ENCODE data around the gene FCHSD2. TPM values are rescaled to one million over a fixed set of nuclear protein-coding genes. Genes with fewer than 3 reads are reported as not detected.
"Not testable (repeated sequence)": the region's sequence is repeated elsewhere in the genome, so short reads cannot be mapped to it uniquely, and the experiment has no call there.

The FCHSD2 gene
- total RNA-seq, 1 experiment from 2014 or later = 4.1 TPM

DNA sequence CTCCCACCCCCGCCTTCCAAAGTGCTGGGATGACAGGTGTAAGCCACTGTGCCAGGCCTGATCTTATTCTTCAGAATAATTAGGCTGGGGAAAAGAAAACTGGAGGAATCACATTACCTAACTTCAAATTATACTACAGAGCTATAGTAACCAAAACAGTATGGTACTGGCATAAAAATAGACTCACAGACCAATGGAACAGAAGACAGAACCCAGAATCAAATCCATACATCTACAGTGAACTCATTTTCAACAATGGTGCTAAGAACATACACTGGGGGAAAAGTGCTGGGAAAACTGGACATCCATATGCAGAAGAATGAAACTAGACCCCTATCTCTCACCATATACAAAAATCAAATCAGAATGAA is 165.6 kb downstream of the FCHSD2 start:
- DNase-seq (ENCODE audit: extremely low read depth, low read depth) = not testable (repeated sequence)

GRCh38 chr11:72975778-72976521 is 166.2 kb downstream of the FCHSD2 start:
- no peak for DNase-seq (ENCODE audit: extremely low read depth, low read depth)

DNA sequence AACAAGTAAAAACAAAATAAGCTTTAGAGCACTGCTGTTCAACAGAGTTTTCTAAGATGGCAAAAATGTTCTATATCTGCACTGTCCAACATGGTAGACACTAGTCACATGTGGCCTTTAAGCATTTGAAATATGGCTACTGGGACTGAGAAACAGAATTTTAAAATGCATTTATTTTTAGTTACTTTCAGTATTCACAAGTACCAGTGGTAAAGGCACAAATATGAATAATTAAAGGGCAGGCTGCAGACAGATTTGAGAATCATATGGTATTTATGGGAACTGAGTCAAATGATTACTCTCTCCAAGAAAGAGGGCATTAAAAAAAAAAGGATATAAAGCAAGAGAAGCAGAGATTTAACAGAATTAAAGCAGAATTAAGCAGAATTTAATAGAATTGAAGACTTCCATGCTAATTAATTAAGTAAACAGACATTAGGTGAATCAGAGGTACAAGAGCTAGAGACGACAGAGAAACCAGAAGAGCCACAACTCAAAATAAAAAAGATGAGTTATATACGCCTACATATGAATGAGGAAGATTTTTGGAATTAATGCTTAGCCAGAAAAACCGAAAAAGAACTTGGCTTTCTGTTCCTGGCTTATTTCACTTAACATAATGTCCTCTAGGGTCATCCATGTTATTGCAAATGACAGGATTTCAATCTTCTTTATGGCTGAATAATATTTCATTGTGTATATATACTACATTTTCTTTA is 167.5 kb downstream of the FCHSD2 start:
- DNase-seq (ENCODE audit: extremely low read depth, low read depth) = no peak

DNA sequence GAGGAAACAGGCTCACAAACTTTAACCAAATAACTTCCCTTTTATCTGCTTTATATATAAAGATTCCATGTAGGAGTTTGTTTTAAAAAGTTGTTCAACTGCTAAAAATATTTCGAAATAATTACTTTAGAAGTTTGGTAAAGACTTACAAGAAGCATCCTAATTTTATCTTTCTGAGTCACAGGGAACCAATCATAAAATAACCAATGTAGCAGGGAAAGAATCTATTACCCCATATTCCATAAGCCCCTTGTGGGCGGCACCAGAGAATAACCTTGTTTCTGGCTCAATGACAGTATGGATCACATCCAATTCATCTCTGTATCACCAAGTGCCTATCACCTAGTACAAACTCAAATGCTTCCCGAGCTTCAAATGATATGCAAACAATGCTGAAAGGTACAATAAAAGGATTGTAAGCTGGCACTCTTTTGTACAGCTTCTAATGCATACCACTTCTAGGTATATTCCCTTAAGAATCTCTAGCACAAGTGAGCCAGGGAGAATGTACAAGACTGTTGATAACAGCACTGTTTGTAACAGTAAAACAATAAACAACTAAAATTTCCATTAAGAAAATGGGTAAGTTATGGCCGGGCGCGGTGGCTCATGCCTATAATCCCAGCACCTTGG is 169.5 kb downstream of the FCHSD2 start:
- no peak for DNase-seq (ENCODE audit: extremely low read depth, low read depth)

DNA sequence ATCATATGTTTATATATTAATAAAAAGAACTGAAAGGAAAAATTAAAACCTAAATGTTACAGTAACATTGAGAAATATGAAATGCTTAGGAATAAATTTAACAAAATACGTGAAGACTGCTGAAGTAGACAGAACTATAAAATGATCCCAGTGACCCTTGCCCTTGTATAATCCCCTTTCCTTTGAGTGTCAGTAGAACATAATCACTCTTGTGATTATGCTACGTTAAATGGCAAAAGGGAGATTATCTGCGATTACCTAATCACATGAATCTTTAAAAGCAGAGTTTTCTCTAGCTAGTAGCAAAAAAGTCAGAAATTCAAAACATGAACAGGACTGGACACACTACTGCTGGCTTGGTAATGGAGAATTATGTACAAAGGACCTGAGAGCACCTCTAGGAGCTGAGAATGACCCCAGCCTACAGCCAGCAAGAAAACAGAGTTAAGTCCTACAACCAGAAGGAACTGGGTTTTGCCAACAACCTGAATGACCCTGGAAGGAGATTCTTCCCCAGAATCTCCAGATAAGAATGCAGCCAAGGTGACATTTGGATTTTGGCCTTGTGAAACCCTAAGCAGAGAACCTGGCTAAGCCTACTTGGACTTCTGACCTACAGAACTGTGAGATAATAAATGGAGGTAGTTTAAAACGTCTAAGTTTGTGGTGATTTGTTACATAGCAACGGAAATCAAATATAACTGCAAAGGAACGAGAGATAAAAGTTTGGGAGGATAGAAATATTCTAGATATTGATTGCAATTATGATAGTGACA is 170.7 kb downstream of the FCHSD2 start:
- no peak for DNase-seq (ENCODE audit: extremely low read depth, low read depth)

GRCh38 chr11:72970557-72971118 is 171.5 kb downstream of the FCHSD2 start:
- DNase-seq (ENCODE audit: extremely low read depth, low read depth) = no peak

DNA sequence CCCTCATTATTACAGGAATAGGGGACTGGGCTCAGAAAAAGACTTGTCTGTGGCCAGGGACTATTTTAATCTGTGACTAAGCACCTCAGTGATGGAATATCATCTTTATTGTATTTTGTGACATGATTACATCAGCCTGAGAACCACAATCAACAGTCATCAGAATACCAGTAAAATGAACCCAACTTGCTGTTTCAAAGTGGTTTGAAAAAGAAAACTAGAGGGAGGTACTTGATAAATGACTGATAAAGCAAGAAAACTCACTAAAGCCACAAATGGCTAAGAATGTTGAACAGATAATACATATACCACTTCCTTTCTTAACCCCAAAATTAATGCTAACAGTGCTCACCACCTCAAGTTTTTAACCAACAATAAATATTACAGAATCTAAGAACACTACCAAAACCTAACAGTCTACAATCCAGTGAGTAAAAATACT is 172.2 kb downstream of the FCHSD2 start:
- DNase-seq (ENCODE audit: extremely low read depth, low read depth) = no peak

DNA sequence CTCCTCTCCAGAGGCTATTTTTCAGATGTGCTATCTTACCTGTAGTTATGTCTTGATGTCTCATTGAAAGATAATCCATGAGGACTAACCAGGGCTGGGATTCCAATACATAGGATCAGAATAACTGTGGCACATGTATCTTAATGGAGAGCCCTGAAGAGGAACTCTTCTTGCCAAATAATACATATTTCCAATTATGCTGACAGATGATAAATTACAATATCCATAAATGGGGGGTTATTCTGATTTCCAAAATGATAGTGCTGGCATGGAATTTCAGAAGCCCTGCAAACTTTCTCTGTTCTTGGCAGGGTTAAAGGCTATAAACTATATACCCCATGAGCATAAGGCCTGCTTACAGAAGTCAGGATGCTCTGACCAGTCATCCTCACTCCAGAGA is 173.7 kb downstream of the FCHSD2 start:
- DNase-seq (ENCODE audit: extremely low read depth, low read depth) = no peak

DNA sequence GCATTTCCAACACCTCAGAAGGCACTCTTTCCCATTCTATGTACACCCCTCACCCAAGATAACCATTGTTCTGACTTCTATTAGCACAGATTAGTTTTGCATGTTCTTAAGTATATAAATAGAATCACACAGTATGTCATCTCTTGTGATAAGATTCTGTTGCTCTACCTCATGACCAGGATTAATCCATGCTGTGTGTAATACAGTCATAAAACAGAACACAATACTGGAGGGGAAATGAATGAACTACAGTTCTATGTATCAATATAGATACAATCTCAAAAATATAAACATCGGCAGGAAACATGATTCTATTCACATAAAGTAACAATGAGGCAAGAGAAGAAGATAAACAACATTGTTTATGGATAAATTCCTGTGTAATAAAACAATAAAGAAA is 176.4 kb downstream of the FCHSD2 start:
- no peak for DNase-seq (ENCODE audit: extremely low read depth, low read depth)

DNA sequence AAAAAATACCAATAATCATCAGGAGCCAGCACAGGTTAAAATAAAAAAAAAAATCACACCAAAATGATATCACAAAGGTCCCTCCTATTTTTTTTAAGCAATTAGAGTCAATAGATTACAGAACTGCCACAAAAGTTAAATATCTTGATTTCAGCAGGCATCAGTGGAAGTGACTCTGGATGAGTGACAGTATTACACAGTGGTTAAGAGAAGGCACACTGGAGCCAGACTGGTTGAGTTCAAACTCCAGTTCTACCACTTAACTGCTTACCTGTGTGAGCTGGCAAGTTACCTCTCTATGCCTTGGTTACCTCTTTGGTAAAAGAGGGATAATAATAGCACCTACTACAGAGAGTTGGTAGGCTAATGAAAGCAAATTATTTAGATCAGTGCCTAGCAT is 179.4 kb downstream of the FCHSD2 start:
- DNase-seq (ENCODE audit: extremely low read depth, low read depth) = no peak

DNA sequence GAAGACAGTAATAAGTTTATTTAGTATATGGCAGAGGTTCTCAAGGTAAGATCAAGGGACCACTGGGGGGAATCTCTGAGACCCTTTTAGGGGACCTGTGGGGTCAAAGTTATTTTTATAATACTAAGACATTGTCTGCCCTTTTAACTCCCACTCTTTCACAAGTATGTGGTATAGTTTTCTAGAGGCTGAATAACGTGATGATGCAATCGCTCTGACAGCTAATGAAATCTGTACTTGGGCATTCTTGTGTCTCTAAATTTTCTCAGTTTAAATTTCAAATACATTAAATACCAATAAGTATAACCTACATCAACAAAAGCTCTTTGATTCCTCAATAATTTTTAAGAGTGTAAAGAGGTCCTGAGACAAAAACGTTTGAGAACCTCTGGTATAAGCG is 180.0 kb downstream of the FCHSD2 start:
- peak; percentile 61 for DNase-seq (ENCODE audit: extremely low read depth, low read depth)

DNA sequence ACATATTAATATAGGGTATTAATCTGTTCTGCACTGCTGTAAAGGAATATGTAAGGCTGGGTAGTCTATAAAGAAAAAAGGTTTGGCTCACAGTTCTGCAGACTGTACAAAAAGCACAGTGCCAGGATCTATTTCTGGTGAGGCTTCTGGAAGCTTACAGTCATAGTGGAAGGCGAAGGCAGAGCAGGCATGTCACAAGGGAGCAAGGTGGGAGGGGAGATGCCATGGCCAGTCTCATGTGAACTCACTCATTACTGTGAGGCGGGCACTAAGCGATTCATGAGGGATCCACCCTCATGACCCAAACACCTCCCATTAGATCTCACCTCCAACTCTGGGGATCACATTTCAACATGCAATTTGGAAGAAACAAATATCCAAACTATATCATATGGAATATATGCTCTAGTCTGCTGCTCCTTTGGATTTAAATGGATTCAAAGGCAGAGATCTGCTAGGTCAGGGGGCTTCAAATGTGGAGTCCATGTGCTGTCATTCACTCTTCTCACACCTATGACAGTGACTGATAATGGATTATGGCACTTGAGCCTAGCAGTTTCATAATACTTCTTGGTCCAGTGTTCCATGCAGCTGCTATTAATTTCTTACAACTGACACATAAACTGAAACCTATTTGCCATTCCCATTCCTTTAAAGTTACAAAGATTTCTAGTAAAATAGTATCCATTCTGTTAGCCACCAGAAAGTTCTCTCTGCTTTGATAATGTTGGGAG is 182.0 kb downstream of the FCHSD2 start:
- no peak for DNase-seq (ENCODE audit: extremely low read depth, low read depth)

DNA sequence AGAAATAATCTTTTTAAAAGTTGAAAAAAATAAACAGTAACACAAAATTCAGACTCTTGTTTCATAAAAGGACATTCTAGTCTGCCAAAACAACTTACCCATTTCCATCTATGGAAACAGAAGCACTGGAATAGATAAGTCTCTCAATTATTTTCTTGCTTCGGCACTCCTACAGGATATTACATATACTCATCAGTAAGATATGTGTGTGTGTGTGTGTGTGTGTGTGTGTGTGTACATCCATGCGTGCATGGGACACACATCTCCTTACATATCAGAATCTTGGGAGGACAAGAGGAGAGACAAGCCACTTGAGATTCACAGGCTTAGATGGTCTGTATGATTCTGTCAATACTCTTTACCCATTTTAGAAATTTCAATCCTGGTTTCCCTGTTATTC is 183.3 kb downstream of the FCHSD2 start:
- DNase-seq (ENCODE audit: extremely low read depth, low read depth) = no peak

GRCh38 chr11:72955466-72955865 is 186.7 kb downstream of the FCHSD2 start:
- DNase-seq (ENCODE audit: extremely low read depth, low read depth) = no peak

GRCh38 chr11:72954860-72955259 is 187.3 kb downstream of the FCHSD2 start:
- no peak for DNase-seq (ENCODE audit: extremely low read depth, low read depth)

DNA sequence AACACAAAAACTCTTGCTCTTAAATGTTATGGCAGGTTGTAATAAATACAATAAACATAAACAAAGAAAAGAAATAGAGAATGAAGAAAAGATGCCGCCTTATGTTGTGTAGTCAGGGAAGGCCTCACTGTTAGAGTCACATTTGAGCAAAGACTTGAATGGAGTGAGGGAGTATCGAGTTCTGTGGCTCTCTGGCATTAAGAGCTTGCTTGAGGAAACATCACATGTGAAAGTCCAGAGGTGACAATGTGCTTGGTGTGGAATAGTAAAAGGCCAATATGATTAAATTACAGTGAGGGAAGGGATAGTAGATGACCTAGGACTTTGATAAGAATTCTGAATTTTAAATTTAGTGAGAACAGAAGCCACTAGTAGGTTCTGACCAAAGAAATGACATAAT is 188.5 kb downstream of the FCHSD2 start:
- no peak for DNase-seq (ENCODE audit: extremely low read depth, low read depth)

GRCh38 chr11:72951888-72952287 is 190.2 kb downstream of the FCHSD2 start:
- no peak for DNase-seq (ENCODE audit: extremely low read depth, low read depth)

- DNase-seq (ENCODE audit: extremely low read depth, low read depth) = peak; percentile 29
Measured at GRCh38 chr11:72951193-72951592, 190.9 kb downstream of the FCHSD2 start.

DNA sequence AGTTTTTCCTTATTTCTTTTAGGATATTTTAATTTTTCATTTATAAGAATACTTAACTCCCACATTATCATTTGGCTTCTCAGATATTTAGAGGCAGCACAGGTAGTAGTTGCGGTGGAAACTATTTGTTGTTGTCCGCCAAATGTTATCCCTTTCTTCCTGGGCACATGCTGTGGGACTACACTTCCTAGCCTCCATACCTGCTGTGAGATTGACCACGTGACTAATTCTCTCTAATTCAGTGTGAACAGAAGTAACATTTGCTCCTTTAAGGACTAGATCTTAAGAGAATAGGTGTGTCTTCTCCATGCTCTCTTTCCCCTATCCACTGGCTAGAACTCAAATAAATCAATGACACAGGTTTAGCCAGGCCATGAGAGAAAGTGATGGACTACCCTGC is 191.4 kb downstream of the FCHSD2 start:
- no peak for DNase-seq (ENCODE audit: extremely low read depth, low read depth)

DNA sequence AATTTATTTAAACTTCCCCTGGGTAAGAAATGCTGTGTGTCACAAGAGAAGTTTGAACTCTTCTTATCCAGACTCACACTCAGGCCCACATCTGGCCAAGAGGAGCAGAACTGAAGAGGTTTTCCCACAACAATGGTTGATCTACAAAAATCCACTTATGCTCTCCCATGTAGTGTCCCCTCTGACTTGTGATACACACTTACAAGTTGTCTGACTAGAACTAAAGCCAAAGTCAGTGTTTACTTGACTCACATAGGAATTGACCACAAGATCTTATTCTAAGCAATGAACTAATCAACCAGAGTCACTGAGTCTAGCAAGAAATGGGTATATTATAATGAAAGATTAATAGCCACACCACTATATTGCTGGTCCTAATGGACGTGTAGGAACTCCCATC is 194.9 kb downstream of the FCHSD2 start:
- DNase-seq (ENCODE audit: extremely low read depth, low read depth) = no peak
